GM19351 (cell line): ENCODE measurements around the gene MCCC1.
"Not testable (repeated sequence)": the region's sequence is repeated elsewhere in the genome, so short reads cannot be mapped to it uniquely, and the experiment has no call there.

ENCODE experiments used
- ATAC-seq: cut with Tn5 transposase; IDR thresholded peaks from one replicate; pipeline ENCODE4 v1.9.1; 2021; ENCODE audit warnings: mild to moderate bottlenecking, moderate library complexity; ENCODE audit not compliant: unreplicated experiment

The MCCC1 gene

DNA sequence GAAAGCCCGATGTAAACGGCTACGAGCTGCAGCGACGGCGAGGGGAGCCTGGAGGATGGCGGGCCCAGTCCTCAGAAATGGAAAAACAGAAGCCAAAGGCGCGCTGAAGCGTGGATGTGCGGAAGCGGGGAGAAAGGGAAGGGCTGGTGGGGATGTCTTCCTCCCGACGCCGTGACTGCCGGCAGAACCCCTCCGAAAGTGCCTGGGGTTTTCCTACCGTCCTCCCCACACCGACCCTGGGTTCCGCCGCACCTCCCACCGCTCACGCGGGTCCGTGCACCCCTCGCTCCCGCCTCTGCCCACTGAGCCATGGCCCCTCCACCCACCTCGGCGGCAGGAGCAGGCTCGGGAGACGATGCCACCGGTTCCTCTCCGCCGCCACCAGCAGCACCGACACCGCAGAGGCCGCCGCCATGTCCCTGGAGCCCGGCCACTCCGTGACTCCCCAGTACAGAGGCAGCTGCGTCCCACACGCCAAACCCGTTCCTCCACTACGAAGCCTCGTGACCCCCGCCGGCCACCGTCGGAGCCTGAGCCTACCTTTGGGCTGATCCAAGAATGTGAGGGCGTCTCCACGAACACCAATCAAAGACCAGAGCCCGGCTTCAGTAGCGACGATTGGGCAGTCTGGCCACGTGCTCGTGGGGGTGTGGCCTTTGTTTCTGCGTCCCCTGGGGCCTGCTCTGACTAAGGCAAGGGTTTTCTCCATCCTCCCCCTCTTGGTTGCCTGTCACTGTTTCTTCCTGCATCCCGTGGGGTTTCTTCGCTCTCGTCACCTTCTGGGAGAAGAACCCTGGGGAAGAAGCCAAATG lies at the start of gene MCCC1:
Gene MCCC1, minus strand, starts transcription at position 471 of the 812 bp plus-strand sequence. Its CDS starts 56 bp downstream, at position 415.
- peak; percentile 99 for ATAC-seq

DNA sequence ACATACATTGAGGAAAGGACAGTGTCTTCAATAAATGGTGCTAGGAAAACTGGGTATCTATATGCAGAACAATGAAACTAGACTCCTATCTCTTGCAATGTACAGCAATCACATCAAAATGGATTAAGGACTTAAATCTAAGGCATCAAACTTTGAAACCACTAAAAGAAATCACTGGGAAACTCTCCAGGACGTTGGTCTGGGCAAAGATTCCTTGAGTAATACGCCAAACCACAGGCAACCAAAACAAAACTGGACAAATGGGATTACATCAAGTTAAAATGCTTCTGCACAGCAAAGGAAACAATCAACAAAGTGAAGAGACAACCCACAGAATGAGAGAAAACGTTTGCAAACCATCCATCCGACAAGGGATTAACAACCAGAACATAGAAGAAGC lies 48.8 kb upstream of the MCCC1 start:
- no peak for ATAC-seq

DNA sequence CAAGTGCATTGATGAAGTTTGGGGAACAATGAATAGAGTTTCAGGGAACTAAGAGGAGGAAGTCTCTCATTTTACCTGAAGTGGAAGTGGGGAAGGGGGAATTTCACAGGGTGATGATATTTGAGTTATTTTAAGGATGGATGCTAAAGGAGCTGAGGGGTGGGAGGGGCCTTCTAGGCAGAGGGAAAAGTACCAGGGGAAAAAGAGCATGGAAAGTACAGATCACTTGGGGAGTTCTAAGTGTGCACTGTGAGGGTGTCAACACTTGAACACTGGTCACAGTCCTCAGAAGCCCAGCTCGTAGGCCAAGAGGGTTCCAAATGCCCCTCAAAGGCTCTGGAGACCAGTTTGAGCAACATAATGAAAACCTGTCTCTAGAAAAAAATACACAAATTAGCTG lies 45.1 kb upstream of the MCCC1 start:
- ATAC-seq: no peak

DNA sequence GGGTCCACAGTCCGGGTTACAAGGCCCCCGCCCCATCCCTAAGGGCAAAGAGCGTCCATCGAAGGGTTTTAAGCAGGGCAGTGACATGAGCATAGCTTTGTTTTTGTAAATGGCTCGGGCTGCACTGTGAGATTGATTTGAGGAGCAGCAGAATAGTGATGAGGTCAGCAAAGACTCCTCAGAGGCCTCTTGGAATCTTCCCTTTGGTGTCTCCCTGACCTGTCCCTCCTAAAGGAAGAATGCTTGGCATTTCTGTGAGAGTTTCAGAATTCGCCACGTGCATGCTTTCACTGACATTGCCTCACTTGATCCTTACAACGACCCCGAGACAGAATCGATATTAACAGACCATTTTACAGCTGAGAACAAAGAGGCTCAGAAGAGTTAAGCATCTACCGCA lies 42.9 kb upstream of the MCCC1 start:
- ATAC-seq: no peak

DNA sequence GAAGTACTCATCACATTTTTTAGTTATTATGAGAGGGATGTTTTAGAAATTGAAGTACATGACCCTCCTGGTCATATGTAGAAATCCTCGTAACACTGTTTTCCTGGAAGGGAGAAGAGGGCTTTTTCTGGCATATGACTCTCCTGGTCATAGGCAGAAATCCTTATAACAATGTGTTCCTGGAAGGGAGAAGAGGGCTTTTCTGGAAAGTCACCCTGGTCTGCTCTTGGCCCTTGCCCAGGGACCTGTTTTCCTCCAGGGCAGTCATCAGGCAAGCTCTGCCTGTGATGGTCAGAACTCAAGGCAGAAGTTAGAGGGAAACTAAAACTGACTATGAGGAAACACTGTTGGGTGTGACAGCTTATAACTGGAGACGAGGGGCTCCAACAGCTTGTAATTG lies 35.5 kb upstream of the MCCC1 start:
- ATAC-seq: no peak

DNA sequence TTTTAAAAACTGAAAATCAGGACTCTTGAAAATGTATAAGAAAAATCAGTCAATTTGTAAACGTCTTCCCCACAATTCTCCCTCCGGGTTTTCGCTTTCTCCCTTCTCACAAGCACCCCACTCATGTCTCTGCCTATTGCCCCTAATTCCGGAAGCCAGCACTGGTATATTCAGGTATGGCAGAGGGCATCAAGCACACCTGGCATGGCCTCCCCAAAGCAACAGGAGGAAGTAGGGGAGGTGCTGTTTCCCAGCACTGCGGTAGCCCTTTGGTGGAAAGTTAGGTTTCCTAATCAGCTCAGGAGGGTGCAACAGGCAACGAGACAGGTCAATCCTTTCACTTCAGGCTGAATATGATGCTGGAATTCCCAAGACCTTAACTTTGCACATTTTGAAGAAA lies 33.1 kb upstream of the MCCC1 start:
- ATAC-seq: no peak

DNA sequence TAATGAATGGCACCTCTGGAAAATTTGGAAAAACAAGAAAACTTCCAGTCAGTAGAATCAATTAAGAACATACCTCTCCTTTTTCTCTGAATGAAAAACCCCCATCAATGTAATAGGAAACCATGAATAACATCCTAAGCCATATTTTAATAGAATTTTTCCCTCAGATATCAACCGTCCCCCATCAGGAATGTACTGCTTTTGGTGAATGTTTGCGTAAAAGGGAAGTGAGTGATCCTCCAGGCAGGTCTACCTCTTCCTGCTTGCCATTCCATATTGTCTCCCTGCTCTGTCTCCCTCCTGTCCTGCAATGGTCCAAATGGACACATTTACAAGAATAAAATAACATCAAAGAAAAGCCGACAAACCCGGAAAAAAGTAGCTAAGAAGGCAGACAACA lies 32.4 kb upstream of the MCCC1 start:
- ATAC-seq: no peak

DNA sequence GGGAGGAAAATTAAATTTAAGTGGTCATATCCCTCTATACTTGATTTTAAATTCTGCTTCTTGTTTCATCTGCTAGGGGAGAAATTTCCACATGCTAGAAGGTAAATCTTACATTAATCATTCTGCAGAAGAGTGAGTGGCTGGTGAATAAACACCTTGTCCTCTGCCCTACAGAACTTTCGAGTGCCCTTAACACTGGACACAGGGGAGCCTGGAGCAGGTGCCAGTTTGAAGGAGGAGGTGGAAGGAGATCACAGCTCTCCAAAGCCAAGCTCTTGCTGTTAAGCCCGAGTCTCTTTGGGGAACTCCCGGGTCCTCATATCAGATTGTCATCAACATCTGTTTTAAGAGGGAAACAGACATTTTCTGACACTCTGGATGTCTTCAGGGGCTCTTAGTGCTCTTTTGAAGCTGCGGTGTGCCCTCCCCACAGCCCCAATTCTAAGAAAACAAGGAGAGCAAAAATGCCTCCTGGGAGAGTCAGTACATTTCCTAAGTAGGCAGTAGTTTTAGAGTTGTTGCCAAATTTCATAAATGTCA lies 32.0 kb upstream of the MCCC1 start:
- no peak for ATAC-seq

DNA sequence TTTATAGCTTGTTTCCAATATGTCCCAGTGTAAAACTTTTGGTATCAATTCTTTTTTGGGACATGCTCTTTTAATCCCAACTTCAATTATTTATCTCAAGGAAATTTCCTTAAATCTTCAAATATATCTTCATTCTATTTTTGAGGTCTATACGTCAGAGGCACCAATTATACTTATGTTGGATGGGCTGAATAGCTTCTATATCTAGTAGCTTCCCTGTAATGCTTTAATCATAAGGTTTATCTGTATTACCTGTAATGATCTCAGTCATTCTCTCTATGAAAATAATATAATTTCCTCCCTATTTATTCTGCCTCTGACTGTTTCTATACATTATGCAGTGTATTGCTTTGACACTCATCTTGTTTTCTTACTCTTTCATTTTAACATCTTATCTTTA lies 29.9 kb upstream of the MCCC1 start:
- no peak for ATAC-seq

DNA sequence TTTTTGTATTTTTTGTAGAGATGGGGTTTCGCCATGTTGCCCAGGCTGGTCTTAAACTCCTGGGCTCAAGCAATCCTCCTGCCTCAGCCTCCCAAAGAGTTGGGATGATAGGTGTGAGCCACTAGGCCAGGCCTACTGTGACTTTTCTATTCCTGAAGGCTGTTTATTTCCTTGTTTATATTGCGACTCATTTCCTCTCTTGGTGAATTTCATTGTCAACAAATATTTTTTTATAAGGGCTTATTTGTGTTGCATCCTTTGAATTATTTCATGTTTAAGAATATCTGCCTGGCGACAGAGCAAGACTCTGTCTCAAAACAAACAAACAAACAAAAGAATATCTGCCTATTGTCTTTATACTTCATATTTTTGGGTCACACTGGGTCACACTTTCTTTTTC lies 29.4 kb upstream of the MCCC1 start:
- no peak for ATAC-seq

DNA sequence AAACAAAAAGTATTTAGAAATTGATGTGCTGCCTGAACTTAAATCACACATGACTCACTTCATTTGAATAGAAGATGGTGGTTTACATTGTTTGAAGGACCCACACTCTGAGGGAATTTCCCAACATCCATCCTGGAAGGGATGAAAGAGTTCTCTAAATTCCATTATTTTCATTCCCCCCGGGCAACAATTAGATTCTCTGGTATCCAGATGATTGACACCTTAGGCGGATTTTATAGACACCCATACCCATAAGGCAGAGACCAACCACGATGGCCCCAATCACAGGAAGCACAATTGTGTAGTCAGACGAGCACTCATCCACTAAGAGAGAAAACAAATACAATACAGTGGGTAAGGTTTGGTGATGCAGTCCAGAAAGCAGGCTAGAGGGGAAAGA lies 24.6 kb upstream of the MCCC1 start:
- no peak for ATAC-seq

DNA sequence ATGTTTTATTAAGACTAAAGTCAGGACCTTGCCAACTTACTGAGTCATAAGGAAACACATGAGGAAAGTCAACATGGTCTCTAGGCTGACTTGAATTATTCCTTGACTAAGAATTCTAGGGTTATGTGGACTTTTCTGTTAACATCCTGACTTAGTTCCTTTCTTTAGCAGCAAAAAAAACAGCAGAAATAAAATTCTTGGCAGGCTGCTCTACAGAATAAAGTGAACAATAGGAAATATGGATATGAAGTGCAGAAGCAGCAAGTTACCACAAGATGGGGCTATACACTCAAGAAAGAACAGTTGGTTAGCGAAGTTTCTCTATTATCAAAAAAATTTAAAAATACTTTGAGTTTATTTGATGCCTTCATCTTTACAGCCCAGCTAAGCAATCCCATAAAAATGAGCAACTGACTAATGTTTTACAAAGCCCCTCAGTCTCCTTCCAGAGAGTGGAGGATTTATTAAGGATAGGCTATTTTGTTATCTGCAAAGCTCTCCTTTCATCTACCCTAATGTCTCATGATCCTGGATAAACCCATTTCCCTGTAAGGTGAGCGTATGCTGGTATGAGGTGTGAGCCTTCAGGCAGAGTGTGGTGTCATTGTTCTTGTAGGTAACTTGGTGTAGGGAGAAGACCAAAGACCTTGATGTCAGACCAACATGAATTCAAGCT lies 23.1 kb upstream of the MCCC1 start:
- no peak for ATAC-seq

DNA sequence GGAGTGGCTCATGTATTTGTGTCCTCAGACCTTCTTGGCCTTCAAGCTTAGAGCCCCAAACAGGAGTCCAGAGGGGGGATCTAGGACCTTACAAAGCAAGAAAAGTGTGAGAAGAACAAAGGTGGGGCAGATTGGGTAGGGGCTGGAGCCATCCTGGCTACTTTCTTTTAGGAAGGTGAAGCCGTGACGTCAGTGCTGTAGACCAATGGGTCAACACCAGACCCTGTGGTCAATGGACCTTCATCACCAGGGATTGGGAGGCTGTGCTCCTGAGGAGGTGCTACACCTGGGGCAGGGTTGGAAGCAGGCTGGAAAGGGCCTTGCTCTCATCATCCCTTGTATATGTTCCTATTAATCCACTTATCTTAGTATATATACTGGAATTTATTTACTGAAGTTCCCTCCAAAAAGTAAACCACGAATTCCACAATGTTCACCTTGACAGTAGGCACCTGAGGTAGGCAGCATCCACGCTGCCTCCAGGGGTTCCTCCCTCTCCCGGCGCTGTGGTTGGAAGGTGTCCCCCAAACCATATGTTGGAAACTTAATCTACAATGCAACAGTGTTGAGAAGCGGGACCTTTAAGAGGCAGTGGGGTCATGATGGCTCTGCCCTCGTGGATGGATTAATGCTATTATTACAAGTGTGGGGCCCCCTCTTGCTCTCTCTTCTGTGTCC lies 21.4 kb upstream of the MCCC1 start:
- no peak for ATAC-seq

DNA sequence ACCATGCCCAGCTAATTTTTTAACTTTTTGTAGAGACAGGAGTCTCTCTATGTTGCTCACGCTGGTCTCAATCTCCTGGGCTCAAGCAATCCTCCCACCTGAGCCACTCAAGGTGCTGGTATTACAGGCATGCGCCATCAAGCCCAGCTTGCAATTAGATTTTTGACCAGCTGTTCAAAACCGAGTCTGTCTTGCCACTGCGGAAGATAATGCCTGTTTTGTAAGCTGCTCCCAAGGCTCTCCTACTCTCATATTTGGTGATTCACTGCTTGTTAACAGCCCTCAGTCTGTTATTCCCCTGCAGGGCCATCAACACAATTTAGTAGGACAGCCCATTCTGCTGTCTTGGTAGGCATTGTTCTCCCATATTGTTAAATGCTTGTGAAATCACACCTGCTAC lies 17.8 kb upstream of the MCCC1 start:
- ATAC-seq: no peak

DNA sequence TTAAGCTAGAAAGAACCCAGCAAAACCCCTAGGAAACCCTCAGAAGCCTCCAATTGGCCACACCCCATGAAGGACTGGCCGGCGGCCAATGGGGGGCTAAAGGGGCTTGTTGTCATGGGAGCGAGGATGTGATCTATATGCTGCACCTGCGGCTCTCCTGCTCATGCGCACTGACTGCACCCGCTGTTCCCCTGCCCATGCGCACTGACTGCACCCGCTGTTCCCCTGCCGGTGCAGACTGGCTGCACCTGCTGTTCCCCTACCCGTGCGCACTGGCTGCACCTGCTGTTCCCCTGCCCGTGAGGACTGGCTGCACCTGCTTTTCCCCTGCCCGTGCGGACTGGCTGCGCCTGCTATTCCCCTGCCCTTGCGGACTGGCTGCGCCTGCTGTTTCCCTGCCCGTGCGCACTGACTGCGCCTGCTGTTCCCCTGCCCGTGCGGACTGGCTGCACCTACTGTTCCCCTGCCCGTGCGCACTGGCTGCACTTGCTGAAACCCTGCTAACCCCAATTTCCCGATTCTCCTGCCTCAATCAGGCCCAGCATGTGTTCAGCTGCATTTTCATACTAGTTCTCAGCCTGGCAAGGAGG lies 16.8 kb upstream of the MCCC1 start:
- ATAC-seq: peak; percentile 85

DNA sequence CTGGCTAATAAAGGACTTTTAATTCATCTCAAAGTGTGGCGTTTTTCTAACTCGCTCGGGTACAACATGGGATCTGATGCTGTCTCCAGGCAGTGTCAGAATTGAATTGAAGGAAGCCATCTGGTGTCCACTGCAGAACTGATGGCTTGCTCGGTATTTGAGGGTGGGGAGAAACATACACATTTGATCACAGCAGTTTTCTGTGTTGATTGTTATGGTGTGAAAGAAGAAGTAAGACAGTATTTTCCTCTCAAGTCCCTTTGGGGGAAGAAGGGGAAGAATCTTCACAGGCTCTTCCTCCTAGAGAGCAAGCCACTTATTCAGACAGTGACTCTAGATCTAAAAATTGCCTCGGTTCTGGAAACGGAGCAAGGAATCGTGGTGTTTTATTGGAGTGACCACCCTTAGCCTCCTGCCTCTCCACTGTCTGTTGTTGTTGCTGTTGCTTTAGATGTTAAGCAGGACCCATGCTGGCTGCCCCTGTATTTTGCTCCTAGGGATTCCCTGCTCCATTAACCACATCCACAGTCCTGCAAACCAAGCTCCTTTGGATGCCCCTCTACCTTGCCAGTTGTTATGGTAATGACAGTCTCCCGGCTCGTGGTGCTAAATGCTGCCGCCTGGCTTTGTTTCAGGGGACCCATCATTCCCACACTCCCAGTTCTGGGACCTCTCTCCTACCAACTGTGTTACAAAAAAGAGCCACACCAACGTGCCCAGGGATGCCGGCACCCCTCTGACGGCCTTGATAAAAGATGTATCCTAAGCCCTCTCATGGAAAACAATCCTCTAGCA lies 15.3 kb upstream of the MCCC1 start:
- ATAC-seq: no peak

DNA sequence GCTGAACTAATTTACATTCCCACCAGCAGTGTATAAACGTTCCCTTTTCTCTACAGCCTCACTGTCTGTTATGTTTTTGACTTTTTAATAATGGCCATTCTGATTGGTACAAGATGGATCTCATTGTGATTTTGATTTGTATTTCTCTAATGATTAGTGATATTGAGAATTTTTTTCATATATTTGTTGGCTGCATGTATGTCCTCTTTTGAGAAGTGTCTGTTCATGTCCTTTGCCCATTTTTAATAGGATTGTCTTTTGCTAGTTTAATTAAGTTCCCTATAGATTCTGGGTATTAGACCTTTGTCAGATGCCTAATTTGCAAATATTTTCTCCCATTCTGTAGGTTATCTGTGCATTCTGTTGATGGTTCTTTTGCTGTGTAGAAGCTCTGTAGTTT lies 10.6 kb upstream of the MCCC1 start:
- ATAC-seq: not testable (repeated sequence)

DNA sequence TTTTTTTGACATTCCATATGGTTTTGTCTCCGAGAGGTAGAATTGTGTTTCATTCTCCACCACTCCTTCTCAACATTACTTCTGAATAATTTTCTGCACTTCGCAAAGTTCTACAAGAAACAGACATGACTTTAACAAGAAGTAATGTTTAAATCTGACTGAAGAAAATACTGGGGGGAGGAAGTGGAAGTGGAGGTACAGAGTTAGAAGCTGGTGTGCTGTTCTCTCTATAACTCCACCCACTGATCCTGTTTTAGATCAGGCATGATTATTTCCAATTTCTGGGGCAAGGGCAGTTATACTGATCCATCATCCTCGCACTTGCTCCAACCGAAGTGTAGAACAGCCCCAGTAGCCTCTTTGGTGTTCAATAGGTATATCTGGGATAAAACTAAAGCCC lies 9.2 kb upstream of the MCCC1 start:
- ATAC-seq: no peak

DNA sequence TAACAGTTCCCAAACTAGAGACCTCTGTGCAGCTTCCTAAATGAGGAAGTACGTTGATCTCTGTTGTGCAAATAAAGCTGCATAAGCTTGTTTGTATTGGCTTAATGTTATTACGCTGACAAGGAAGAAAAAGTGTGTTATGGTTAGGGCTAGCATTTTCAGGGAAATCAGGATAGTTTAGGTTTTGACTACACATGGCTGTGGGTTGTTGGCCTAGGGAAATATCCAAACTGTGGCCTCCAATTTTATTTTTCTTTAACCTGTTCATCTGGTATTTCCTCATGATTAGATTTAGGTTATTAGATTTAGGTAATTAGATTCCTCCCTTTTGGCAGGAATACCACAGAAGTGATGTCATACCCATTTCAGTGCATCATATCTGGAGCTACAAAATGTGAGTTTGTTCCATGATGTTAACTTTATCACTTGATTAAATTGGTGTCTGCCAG lies 8.7 kb upstream of the MCCC1 start:
- no peak for ATAC-seq

DNA sequence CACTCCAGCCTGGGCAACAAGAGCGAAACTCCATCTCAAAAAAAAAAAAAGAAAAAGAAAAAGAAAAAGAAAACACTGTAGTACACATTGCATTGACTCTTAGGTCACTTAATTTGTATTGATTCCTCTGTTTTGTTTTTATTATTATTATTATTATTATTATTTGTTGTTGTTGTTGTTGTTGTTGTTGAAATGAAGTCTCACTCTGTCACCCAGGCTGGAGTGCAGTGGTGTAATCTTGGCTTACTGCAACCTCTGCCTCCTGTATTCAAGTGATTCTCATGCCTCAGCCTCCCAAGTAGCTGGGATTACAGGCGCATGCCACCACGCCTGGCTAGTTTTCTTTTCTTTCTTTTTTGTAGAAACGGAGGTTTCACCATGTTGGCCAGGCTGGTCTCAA lies 8.1 kb upstream of the MCCC1 start:
- ATAC-seq: not testable (repeated sequence)
